MV-4-11 (cell line): ENCODE data around the gene CYB5RL.

Source experiments
- DNase-seq: peaks from one replicate; lab custom pipeline; 2025; lab: John Stamatoyannopoulos, UW

Gene CYB5RL

GRCh38 chr1:54159733-54160316, 40.0 kb downstream of the CYB5RL start:
- no peak for DNase-seq

GRCh38 chr1:54158071-54158470, 41.8 kb downstream of the CYB5RL start:
- no peak for DNase-seq

- DNase-seq = no peak
These were observed 42.4 kb downstream of the CYB5RL start for GRCh38 chr1:54157401-54157800.

- no peak for DNase-seq
These were observed 42.8 kb downstream of the CYB5RL start for GRCh38 chr1:54156986-54157385.

GRCh38 chr1:54156201-54156600, 43.6 kb downstream of the CYB5RL start:
- DNase-seq = peak; percentile 65

GRCh38 chr1:54153535-54154439, 46.0 kb downstream of the CYB5RL start:
- peak; percentile 83 for DNase-seq

- no peak for DNase-seq
These were observed 47.1 kb downstream of the CYB5RL start, which contains the start of gene CDCP2 for GRCh38 chr1:54152696-54153095. Gene CDCP2 (minus strand): TSS chr1:54153000. CDS start chr1:54152922, 78 bp downstream.

- DNase-seq = no peak
These were observed 48.8 kb downstream of the CYB5RL start for GRCh38 chr1:54151013-54151412.
